ENCODE data around the gene OSCP1. TPM values are rescaled to one million over a fixed set of nuclear protein-coding genes. Genes with fewer than 3 reads are reported as not detected.
A peak's percentile ranks its signal among the peaks of the same experiment; 100 is the strongest.

OSCP1 gene
- total RNA-seq, 1 donor from 2014 or later, result 7.1 TPM

GRCh38 chr1:36455386-36455785 is 5.1 kb upstream of the OSCP1 start:
- no peak for TF ChIP-seq CTCF (IDR thresholded peaks at IDR 0.05; ENCODE audit: borderline replicate concordance)
- Histone ChIP-seq H3K27me3 (ENCODE audit: low read depth) (no peaks in the 10 kb centered on the region), H3K36me3 (peaks cover 54% of the 10 kb centered on the region), H3K9me3 (replicated peaks) (no peaks in the 10 kb centered on the region), H3K27ac (replicated peaks) (no peak overlapping the region), H3K4me3 (no peak overlapping the region), H3K4me1 (peaks cover 10% of the 10 kb centered on the region)
- no peak for DNase-seq
- intact Hi-C loops (cut with micrococcal nuclease), result no loop called here

GRCh38 chr1:36453600-36454388 is 3.5 kb upstream of the OSCP1 start:
- no peaks in the 10 kb centered on the region for H3K9me3 ChIP-seq (replicated peaks)
- no peak overlapping the region for H3K27ac ChIP-seq (replicated peaks)
- H3K36me3 ChIP-seq, result peaks cover 40% of the 10 kb centered on the region
- DNase-seq, result no peak
- no peak for TF ChIP-seq CTCF (IDR thresholded peaks at IDR 0.05; ENCODE audit: borderline replicate concordance)
- no peak overlapping the region for H3K4me3 ChIP-seq
- H3K4me1 ChIP-seq, result peaks cover 24% of the 10 kb centered on the region
- intact Hi-C loops (cut with micrococcal nuclease), result no loop called here
- H3K27me3 ChIP-seq (ENCODE audit: low read depth), result no peaks in the 10 kb centered on the region

- Histone ChIP-seq H3K9me3 (replicated peaks) (no peaks in the 10 kb centered on the region), H3K4me1 (peaks cover 24% of the 10 kb centered on the region), H3K4me3 (no peak overlapping the region), H3K36me3 (peaks cover 33% of the 10 kb centered on the region), H3K27ac (replicated peaks) (no peak overlapping the region), H3K27me3 (ENCODE audit: low read depth) (no peaks in the 10 kb centered on the region)
- intact Hi-C loops (cut with micrococcal nuclease), result no loop called here
- no peak for DNase-seq
- TF ChIP-seq CTCF (IDR thresholded peaks at IDR 0.05; ENCODE audit: borderline replicate concordance), result no peak
Observed at GRCh38 chr1:36453051-36453450, 2.8 kb upstream of the OSCP1 start.

GRCh38 chr1:36450919-36451305 is 661 bp upstream of the OSCP1 start:
- intact Hi-C loops (cut with micrococcal nuclease), result no loop called here
- H3K27ac ChIP-seq (replicated peaks), result peak overlapping the region; percentile 99
- no peak for TF ChIP-seq CTCF (IDR thresholded peaks at IDR 0.05; ENCODE audit: borderline replicate concordance)
- H3K4me3 ChIP-seq, result peak overlapping the region; percentile 81
- no peak for DNase-seq
- no peaks in the 10 kb centered on the region for H3K9me3 ChIP-seq (replicated peaks)
- no peaks in the 10 kb centered on the region for H3K27me3 ChIP-seq (ENCODE audit: low read depth)
- peaks cover 24% of the 10 kb centered on the region for H3K4me1 ChIP-seq
- peaks cover 12% of the 10 kb centered on the region for H3K36me3 ChIP-seq

GRCh38 chr1:36448530-36449056 is 1.7 kb downstream of the OSCP1 start:
- no peak for DNase-seq
- Histone ChIP-seq H3K36me3 (no peaks in the 10 kb centered on the region), H3K9me3 (replicated peaks) (no peaks in the 10 kb centered on the region), H3K4me3 (no peak overlapping the region), H3K27ac (replicated peaks) (no peak overlapping the region), H3K27me3 (ENCODE audit: low read depth) (no peaks in the 10 kb centered on the region), H3K4me1 (peaks cover 24% of the 10 kb centered on the region)
- TF ChIP-seq CTCF (IDR thresholded peaks at IDR 0.05; ENCODE audit: borderline replicate concordance), result no peak
- intact Hi-C loops (cut with micrococcal nuclease), result no loop called here
